Measurements from ENCODE around the gene LHPP. TPM values are rescaled to one million over a fixed set of nuclear protein-coding genes. Genes with fewer than 3 reads are reported as not detected.
"Not testable (repeated sequence)": the region's sequence is repeated elsewhere in the genome, so short reads cannot be mapped to it uniquely, and the experiment has no call there.

The LHPP gene
- total RNA-seq, 1 experiment from 2014 or later: 8.2 TPM

DNA sequence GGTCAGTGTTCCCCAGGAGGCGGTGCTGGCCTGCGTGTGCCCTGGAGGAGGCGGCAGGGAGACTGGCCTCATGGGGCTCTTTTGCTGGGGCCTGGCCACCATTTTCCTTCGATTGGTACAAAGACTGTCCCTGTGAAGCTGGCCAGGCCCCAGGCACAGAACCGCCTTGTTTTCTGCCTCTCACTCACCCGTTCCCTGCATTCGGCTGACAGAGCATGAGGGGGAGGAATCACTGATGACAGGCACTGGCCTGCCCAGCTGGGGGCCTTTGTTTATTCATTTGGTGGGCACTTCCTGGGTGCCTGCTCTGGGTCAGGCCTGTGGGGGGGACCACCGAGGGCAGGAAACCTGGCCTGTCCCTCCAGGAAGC is 143.4 kb downstream of the LHPP start:
- no peak for DNase-seq (ENCODE audit: low spot score)

DNA sequence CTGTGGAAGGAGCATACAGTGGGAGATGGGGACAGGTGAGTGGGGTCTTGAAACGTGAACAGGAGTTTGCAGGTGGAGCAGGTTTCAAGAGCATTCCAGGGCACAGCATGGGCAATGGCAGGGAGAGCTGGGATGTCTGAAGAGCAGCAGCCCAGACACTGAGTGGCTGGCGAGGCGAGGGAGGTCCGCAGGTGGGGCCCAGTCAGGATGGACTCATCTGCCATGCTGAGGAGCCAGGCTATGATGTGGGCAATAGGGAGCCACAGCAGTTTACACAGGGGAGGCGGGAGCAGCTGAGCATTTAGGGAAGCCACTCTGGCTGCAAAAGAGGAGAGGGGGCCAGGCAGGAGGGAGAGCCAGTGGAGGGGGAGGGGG is 143.8 kb downstream of the LHPP start:
- no peak for DNase-seq (ENCODE audit: low spot score)

DNA sequence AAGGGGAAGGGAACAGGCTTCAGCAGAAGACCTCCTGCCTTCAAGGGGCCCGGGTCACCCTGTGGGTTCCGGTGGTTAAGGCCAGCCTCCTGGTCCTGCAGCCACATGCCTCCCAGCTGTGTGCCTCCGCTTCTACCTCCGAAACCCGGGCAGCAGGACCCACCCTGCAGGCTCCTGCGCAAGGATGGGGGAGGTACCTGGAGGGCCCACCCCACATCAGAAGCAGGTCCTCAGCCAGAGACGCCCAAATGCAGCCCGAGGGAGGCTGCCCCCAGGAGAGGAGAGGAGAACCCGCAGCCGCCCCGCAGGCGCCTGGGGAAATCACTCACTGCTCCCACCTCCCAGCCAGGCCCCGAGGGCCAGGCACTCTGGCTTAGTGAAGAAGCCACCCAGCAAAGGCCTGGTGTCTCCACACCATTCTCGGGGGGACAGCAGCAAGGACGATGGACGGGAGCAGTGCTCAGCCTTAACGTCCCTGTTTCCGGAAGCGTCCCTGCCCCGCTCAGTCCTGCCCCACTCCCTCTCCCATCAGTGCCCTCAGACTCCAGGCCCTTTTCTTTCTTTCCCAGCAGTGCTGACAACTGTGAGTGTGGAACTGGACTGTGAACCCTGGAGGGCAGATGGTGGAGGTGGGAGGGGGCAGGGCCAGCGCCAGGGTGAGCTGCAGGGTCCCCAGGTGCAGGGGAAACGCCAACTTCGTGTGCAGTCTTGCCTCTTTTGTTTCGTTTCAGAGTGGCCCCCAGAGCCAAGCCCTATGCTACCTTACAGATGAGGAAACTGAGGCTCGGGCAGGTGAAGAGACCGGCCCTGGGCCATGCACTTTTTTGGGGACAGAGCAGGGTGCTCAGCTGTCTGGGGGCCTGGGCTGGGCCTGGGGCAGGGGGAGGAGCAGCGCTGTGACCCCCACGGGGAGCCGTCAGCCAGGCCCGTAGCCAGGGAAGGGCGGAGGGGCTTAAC is 144.5 kb downstream of the LHPP start:
- DNase-seq (ENCODE audit: low spot score): no peak

DNA sequence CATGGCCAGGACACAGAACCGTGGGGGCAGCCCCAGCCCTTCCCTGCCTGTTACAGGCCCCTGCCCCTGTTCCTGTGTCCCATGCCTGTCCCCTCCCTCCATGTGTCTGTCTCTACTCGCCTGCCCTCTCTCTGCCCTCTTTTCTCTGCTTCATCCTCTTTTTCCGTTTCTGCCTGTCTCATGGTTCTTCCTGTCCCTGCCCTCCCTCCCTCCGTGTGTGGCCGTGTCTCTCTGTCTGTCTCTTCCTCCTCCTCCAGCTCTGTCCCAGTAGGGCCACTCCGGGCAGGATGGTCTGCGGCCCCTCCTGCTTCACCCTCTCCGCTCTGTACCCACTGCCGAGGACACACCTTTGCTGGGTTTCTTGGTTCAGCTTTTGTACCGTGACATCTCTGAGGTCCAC is 145.2 kb downstream of the LHPP start:
- no peak for DNase-seq (ENCODE audit: low spot score)

DNA sequence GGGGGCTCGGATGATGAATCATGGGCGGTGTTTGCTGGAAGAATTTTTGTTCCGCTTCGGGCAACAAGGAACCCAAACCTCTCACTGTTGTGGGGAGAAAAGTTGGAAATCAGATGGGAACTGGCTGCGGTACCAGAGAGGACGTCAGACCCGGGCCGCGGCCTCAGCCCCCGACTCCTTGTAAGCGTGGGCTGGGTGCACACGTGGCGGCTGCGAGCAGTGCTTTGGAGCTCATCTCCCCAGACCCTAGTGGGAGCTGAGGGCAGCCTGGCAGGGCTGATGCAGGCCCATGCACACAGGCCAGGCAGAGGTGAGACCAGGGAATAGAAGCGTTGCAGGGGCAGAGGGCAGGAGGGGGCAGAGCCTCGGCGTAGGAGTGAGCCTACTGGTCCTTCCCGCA is 146.1 kb downstream of the LHPP start:
- DNase-seq (ENCODE audit: low spot score): no peak

DNA sequence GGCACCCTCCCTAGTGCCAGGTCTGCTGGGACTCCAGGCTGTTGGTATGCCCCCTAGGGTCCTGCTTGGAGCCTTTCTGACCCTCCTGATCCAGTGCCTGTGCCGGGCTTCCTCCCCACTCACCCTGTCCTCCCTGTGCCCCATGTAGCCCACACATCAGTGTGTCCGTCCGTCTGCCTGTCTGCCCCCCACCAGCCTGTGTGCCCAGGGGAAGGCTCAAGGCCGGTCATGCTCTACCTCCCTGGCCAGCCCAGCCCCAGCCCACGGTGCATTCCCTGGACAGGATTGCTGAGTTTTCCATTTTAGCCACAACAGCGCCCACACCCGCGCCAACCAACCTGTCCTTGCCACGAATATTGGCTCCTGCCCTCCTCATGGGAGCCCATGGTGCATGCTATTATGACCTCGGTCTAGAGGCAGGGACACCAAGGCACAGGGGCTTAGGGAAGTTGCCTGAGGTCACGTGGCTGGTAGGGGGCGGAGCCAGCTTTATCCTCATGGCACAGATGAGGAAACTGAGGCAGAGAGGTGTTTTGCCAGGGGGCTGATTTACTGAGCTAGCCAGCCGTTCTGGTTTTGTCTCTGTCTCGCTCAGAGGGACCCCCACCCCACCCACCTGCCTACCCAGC is 146.6 kb downstream of the LHPP start:
- no peak for DNase-seq (ENCODE audit: low spot score)

DNA sequence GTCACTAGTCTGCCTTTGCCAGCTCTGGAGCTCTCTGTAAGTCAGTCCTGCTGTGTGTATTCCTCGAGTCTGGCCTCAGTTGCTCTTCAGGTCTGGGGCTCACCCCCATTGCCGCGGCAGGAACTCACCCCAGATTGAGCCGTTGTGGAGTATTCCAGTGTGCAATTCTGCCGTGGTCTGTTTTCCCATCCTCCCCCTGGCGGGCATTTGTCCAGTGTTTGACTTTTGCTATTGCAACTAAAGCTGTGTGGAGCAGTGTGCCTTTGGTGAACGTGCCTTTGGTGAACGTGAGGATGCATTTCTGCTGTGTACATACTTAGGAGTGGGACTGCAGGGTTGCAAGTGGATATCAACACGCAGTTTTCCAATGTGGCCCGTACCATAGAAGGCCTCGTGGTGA is 148.1 kb downstream of the LHPP start:
- no peak for DNase-seq (ENCODE audit: low spot score)

DNA sequence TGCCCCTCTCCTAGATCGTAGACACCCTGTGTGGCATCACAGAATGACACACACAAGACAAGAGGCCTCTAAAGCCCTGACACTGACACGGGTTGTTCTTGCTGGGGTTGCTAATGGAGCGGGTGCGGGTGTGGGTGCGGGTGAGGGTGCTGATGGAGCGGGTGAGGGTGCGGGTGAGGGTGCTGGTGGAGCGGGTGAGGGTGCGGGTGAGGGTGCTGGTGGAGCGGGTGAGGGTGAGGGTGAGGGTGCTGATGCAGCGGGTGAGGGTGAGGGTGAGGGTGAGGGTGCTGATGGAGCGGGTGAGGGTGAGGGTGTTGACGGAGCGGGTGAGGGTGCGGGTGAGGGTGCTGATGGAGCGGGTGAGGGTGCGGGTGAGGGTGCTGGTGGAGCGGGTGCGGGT is 148.6 kb downstream of the LHPP start:
- DNase-seq (ENCODE audit: low spot score): not testable (repeated sequence)

DNA sequence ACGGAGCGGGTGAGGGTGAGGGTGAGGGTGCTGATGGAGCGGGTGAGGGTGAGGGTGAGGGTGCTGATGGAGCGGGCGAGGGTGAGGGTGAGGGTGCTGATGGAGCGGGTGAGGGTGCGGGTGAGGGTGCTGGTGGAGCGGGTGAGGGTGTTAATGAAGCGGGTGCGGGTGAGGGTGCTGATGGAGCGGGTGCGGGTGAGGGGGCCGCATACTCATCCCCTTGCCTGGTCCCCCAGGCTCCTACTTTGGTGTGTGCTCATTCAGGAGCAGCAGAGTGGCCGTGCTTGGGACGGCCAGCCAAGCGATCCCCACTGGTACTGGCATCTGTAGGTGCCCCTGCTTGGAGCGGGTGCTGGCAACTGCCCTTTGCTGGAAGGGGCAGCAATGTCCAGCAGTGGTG is 149.2 kb downstream of the LHPP start:
- not testable (repeated sequence) for DNase-seq (ENCODE audit: low spot score)

DNA sequence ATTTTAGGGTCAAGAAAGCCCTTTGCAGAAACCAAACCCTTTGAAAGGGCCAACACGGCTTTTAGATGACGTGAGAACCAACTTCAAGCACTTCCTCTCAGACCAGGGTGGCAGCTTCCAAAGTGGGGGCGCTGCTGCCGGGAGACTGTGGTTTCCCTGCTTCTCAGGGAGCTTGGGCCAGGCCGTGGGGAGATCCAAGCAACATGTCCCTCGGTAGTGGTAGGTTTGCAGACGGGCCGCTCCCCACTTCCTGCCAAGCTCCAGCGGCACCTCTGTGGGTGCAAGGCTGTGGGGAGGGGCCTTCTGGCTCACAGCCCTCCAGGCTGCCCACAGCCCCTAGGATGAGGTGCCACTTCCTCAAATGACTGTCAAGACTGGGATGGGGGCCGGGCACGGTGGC is 150.1 kb downstream of the LHPP start:
- DNase-seq (ENCODE audit: low spot score): no peak

DNA sequence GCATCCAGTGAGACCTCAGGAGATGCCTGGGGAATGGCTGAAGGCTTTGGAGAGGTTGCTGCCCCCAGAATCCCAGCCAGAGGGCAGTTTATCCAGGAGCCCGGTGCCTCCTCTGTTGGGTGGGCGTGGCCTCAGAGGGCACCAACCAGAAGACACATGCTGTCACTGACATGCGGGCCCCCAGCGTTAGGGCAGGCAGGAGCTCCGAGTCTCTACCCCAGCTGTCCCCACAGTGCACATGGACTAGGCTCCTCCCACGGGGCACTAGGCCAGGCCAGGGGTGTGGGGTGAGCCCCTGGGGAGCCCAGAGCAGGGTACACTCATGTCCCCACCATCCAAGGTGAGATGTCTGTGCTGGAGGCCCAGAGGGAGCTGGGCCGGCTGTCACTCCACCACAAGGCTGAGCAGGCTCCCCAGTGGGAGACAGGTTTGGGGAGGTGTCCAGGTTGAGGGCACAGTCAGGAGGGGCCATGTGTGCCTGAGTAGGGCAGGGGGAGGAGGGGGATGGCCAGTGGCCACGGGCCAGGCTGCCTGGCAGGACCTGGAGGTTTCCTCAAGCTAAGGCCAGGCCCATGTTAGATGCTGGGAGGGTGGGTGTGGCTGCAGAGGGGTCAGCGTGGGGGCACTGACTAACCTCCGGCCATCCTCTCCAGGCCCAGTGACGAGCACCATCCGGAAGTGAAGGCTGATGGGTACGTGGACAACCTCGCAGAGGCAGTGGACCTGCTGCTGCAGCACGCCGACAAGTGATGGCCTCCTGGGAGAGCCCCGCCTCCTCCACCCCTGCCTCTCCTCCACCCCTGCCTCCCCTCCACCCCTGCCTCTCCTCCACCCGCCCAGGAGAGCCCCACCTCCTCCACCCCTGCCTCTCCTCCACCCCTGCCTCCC is 151.2 kb downstream of the LHPP start:
- DNase-seq (ENCODE audit: low spot score): no peak

DNA sequence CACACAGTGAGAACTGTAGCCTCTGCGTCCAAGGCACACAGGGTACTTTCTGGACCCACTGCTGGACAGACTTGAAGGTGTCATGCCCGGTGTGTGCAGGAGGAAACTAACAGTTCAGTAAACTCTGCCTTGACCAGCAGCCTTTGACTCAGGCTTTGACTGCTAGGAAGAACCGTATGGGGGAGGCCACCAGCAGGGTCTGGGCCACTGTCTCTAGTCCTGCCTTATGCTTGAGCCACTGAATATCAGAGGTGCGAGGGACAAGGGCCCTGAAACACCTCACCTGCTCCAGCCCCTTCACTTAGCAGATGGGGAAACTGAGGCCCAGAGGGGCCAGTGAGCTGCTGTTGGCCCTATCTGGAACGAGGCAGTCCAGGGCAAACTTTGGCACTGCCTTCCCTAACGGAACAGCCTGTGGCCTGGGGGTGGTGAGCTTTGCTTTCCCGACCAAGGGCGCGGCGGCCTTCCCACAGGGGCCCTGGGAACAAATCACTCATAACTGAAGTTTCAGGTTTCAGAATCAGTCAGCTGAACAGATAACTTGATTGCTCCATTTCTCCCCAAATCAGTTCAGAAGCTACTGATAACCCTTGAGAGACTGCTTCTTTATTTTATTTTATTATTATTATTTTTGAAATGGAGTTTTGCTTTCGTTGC is 152.5 kb downstream of the LHPP start:
- no peak for DNase-seq (ENCODE audit: low spot score)

DNA sequence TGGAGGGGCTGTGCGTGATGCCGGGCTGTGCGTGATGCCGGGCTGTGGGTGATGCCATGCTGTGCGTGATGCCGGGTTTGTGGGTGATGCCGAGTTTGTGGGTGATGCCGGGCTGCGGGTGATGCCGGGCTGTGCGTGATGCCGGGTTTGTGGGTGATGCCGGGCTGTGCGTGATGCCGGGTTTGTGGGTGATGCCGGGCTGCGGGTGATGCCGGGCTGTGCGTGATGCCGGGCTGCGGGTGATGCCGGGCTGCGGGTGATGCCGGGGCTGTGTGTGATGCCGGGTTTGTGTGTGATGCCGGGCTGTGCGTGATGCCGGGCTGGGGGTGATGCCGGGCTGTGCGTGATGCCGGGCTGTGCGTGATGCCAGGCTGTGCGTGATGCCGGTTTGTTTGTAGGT is 153.6 kb downstream of the LHPP start:
- no peak for DNase-seq (ENCODE audit: low spot score)

DNA sequence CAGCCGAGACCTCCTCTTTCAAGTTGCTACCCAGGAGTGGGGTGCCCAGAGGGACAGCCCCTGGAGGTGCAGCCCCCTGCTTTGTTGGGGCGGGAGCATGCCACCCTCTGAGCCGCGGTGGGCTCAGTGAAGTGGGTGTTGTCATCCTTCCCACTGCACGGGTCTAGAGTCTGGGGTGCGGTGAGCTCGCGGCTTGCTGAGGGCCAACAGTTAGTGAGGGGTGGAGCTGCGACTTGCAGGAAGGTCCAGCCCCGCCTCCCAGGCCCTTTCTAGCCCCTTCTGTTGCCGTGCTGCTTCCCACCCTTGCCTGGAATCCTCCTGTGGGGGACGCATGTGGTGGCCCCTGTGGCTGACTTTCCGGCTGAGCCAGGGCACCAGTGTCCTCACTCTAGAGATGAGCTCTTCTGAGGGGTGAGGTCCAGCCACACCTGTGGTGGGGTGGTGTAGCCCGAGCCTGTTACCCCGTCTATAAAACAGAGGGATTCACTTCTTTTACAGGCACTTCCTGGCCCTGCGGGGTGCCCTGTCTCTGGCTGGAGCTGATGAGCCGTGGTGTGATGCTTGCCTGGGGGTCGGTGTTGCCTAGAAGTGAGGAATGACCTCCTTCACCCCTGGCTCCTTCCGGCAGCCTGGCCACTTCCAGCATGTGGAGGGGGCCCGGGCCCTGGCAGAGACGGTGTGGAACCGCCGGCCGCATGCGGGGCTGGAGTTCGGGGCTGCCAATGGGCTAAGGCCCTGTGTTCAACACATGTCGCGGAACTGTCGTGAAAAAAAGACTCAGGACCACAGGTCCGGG is 154.6 kb downstream of the LHPP start:
- DNase-seq (ENCODE audit: low spot score): no peak

DNA sequence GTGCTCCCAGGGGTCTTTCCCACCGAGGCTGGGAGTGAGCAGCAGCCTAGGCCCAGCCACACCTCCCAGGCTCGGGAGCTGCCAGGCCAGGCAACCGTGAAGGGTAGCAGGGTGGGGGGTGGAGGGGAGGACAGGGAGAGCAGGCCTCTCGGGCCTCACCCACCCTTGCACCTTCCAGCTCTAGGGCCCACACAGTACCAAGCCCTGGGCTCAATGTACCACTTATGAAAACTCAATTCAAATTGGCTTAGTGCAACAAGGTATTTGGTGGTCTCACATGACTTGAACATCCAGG is 155.2 kb downstream of the LHPP start:
- DNase-seq (ENCODE audit: low spot score): no peak

DNA sequence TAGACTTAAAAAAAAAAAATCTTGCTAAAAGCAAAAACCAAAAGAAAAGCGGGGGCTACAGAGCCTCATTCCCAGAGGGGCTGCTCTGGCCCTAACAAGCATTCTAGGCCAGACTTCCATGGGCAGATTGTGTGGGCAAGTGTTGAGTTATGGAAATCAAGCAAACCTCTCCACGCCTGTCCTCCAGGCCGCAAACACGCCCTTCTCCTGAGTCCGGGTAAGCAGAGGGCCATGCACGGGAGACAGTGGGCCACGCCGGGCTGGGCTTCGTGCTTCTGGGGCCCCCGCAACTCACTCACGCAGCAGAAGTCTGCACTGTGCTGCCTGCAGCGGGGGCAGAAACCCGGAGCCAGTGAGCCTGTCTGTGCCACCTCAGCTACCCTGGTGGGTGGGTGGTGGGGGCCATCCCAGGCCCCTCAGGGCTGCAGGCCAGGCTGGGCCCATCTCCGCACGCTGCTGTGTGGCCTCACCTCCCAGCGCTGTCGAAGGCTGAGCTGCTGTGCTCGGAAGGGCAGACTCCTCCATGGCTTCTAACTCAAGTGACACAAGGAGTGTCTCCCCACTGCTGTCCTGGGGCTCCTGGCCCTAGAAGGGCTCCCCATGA is 156.9 kb downstream of the LHPP start:
- DNase-seq (ENCODE audit: low spot score): no peak

DNA sequence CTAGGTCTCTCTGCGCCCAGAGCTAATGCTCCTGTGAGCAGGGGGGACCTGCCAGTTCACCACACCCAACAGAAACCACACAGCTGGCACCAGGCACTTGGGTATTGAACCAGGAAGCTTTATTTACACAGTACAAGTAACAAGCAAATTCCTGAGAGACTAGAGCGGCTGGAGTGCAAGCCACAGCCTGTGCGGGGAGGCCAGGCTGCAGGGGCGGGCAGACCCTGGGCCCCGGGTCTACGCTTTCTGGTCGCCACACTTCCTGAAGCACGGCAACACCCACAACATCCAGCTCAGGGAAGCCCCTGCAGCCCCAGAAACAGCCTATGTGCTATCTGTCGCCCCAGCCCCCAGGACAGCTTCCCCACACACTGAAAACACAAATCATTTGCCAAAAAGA is 157.6 kb downstream of the LHPP start:
- DNase-seq (ENCODE audit: low spot score): no peak

DNA sequence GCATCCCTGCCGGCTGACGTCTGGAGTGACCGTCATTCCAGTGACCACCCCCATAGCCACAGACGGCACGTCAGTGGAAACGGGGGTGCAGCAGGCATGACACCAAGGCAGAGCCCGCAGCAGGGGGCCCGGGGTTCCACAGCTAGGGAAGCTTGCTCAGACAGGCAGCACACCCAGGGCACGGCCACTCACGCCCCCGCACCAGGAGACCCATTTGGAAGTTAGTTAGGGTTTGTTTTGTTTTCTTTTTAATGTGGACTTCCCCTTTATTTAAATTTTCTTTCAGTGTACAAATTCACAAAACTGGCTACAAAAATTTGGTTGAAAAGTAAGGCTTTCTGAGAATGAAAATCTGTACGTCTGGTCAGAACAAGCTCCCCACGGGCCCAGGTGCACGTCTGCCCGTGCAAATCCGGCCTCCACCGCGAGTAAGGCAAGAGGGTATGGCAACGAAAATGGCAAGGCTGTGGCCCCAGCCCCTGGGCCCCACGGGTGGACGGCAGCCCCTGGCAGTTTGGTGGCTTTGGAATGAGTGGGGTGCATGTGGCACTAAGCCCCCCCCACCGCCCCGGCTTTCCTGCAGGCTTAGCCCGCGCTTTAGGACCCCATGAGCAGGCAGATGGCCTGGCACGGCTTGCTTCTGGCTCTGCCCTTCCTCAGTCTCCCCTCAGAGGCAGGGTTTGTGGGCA is 158.3 kb downstream of the LHPP start:
- no peak for DNase-seq (ENCODE audit: low spot score)

DNA sequence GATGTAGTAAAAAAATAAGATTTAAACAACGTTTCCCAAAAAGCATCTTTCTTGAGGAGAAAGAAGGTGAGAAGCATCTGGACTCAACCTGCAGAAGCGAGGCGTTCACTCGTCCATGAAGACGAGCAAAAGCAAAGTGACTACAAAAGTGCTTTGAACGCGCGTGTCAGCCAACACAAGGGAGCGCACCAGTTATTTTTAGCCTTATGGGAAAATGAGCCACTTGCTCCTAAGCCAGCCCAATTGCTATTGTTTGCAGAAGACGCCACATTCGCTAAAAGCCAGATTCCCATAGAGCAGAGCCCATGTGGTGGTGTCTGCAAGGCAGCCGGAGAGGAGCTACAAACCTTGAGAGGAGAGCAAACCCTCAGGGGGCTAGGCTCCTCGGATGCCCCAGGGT is 160.0 kb downstream of the LHPP start:
- DNase-seq (ENCODE audit: low spot score): no peak

DNA sequence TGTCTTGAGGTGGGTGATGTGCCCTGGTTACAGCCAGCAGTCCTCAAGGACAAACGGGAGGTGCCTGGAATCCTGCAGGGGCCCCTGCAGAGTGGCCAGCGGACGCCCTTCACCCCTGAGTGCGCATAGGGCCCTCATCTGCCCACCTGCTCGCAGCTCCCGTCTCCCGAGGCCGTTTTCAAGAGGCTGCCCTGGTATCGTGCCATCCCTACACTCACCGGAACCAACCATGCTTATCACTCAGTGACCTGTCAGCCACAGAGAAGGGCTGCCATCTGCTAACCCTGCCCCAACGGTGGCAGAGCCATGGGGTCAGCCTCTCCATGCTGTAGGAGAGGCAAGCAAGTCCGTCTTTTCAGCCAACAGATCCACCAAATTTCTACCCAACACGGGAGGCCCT is 160.5 kb downstream of the LHPP start:
- DNase-seq (ENCODE audit: low spot score): no peak
